PC-3 (cell line): ENCODE results near the gene ERFL. TPM values are rescaled to one million over a fixed set of nuclear protein-coding genes. Genes with fewer than 3 reads are reported as not detected.

ENCODE experiments used
- ATAC-seq: fragments of 200-7000 bp; cut with Tn5 transposase; 2 replicates; pipeline ENCODE4 v1.9.1; 2020; ENCODE audit warnings: mild to moderate bottlenecking, moderate library complexity
- BruUV-seq: library from RNA; stranded (reverse); fragments of 400-500 nt; replicated peaks from 2 replicates; lab custom pipeline; 2021; lab: Mats Ljungman, UMichigan
- CTCF ChIA-PET: fragments of 300-600 bp; sonication (Branson Sonifier 250); formaldehyde crosslinking; loops from one replicate; lab custom pipeline; 2022; ENCODE audit warnings: antibody characterized with exemption; lab: Charles Lee
- POLR2A ChIA-PET: fragments of 300-600 bp; sonication (Branson Sonifier 250); formaldehyde crosslinking; loops from one replicate; lab custom pipeline; 2022; ENCODE audit warnings: antibody characterized with exemption; ENCODE audit not compliant: unreplicated experiment; lab: Charles Lee
- DNase-seq: peaks from one replicate; pipeline ENCODE4 v3.0.0-alpha.2; 2015
- H2AFZ ChIP-seq: fragments of 300-600 bp; sonication (generic); 2 replicates; pipeline ENCODE4 v1.6.0; 2016; ENCODE audit warnings: antibody characterized with exemption, low read length
- H3F3A ChIP-seq: fragments of 300-600 bp; sonication (generic); one replicate; pipeline ENCODE4 v1.6.0; 2017; ENCODE audit warnings: antibody characterized with exemption, low read length, control low read depth, mild to moderate bottlenecking; ENCODE audit not compliant: unreplicated experiment
- H3K27ac ChIP-seq: fragments of 300-600 bp; sonication (generic); 2 replicates; pipeline ENCODE4 v1.5.1; 2016; ENCODE audit warnings: mild to moderate bottlenecking, low read length
- H3K27me3 ChIP-seq: fragments of 300-600 bp; sonication (generic); 2 replicates; pipeline ENCODE4 v1.6.1; 2016; ENCODE audit warnings: low read length, mixed read lengths
- H3K36me3 ChIP-seq: fragments of 300-600 bp; sonication (generic); 2 replicates; pipeline ENCODE4 v1.6.1; 2016; ENCODE audit warnings: low read depth, mixed run types, low read length, mixed read lengths
- H3K4me1 ChIP-seq: fragments of 300-600 bp; sonication (generic); 2 replicates; pipeline ENCODE4 v1.5.1; 2016; ENCODE audit warnings: low read length; ENCODE audit not compliant: insufficient read depth
- H3K4me2 ChIP-seq: fragments of 300-600 bp; sonication (generic); 2 replicates; pipeline ENCODE4 v1.6.0; 2016; ENCODE audit warnings: low read length
- H3K4me3 ChIP-seq: fragments of 300-600 bp; sonication (generic); 2 replicates; pipeline ENCODE4 v1.5.1; 2016; ENCODE audit warnings: mild to moderate bottlenecking, low read length, mixed read lengths
- H3K79me2 ChIP-seq: fragments of 300-600 bp; sonication (generic); 2 replicates; pipeline ENCODE4 v1.6.1; 2017; ENCODE audit warnings: low read length, mixed read lengths
- H3K9ac ChIP-seq: fragments of 300-600 bp; sonication (generic); 2 replicates; pipeline ENCODE4 v1.6.0; 2016; ENCODE audit warnings: mild to moderate bottlenecking, low read length
- H3K9me2 ChIP-seq: fragments of 300-600 bp; sonication (generic); replicated peaks from 2 replicates; pipeline ENCODE4 v1.6.1; 2016; ENCODE audit warnings: mixed run types, low read length, mixed read lengths
- H3K9me3 ChIP-seq: fragments of 300-600 bp; sonication (generic); 2 replicates; pipeline ENCODE4 v1.6.1; 2016; ENCODE audit warnings: low read length, mixed read lengths
- H4K20me1 ChIP-seq: fragments of 300-600 bp; sonication (generic); 2 replicates; pipeline ENCODE4 v1.6.1; 2016; ENCODE audit warnings: low read length, mixed read lengths
- EZH2 ChIP-seq: fragments of 300-600 bp; sonication (generic); IDR thresholded peaks from one replicate; pipeline ENCODE4 v1.6.1; 2017; ENCODE audit warnings: antibody characterized with exemption, mild to moderate bottlenecking, low read length; ENCODE audit not compliant: unreplicated experiment
- EZH2phosphoT487 ChIP-seq: fragments of 300-600 bp; sonication (generic); IDR thresholded peaks from 2 replicates; pipeline ENCODE4 v1.6.1; 2018; ENCODE audit warnings: mild to moderate bottlenecking, antibody characterized with exemption, low read length, borderline replicate concordance
- intact Hi-C: fragments of 100-400 bp; cut with micrococcal nuclease; formaldehyde crosslinking; loops from 2 replicates; pipeline ENCODE4 v1.9.0; 2023
- total RNA-seq: library from RNA; depleted of rRNA; stranded (reverse); fragments of >200 nt; gene quantifications from 2 replicates; pipeline ENCODE4 v1.2.3, GENCODE V29; 2014
- TF ChIP-seq, protein P1 (sequence below): fragments of 300-600 bp; sonication (generic); conservative IDR thresholded peaks from 2 replicates; pipeline ENCODE4 v1.5.1; 2017; ENCODE audit warnings: antibody characterized with exemption, low read depth, mild to moderate bottlenecking, low read length

The ERFL gene
- total RNA-seq, 1 experiment from 2014 or later = 0.11 TPM

DNA sequence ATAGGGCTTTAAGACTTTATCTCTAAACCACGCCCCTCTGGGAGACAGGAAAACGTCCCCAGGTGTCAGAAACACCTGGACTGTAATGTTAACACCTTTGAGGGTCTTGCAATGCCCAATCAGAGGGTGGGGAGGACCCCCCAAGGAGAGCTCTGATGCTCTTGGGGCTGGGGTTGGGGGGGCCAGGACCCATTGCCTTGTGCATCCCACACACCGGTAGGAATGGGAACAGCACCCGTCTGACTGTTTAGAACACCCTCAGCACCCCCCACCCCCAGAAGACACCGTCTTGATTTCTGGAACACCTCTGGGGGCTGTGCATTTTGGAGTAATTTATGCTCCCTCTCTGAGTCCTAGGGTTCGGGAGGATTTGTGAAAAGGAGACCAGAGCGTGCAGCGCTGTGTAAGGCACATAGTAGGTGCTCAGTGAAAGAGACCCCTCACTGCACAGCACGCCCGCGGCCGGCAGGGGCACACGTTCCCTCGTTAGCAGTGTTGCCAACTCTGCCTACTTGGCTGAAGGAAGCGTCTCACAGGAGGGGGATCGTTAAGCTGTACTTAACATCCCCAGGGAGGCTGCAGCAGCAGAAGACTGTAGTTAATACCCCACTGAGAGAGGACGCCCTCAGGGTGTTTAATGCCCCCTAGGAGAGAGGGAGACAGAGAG, 2.8 kb upstream of the ERFL start:
- no peak overlapping the region for H3K9ac ChIP-seq
- H3K9me2 ChIP-seq = no peaks in the 10 kb centered on the region
- DNase-seq (no peak), ATAC-seq (no peak)
- no peaks in the 10 kb centered on the region for H3K79me2 ChIP-seq
- H3K4me2 ChIP-seq = no peak overlapping the region
- H3F3A ChIP-seq = no peaks in the 10 kb centered on the region
- intact Hi-C loops = no loop called here
- ChIA-PET POLR2A (no interaction called here), CTCF (interaction anchor here (1.3 kb wide), 1 partner anchor 44 kb away, joined by 4 read pairs; no protein-coding TSS in a partner anchor)
- H4K20me1 ChIP-seq = no peaks in the 10 kb centered on the region
- H3K36me3 ChIP-seq = no peaks in the 10 kb centered on the region
- no peaks in the 10 kb centered on the region for H3K9me3 ChIP-seq
- 0 out of 2 replicates have a peak, but pooled peaks cover 9% of the 10 kb centered on the region for H3K27me3 ChIP-seq
- BruUV-seq = no TSS peak
- no peak overlapping the region for H2AFZ ChIP-seq
- peaks cover 7% of the 10 kb centered on the region; the same call in 1 of the 2 replicates for H3K4me1 ChIP-seq
- TF ChIP-seq EZH2 = no peak
- TF ChIP-seq, protein P1, sequence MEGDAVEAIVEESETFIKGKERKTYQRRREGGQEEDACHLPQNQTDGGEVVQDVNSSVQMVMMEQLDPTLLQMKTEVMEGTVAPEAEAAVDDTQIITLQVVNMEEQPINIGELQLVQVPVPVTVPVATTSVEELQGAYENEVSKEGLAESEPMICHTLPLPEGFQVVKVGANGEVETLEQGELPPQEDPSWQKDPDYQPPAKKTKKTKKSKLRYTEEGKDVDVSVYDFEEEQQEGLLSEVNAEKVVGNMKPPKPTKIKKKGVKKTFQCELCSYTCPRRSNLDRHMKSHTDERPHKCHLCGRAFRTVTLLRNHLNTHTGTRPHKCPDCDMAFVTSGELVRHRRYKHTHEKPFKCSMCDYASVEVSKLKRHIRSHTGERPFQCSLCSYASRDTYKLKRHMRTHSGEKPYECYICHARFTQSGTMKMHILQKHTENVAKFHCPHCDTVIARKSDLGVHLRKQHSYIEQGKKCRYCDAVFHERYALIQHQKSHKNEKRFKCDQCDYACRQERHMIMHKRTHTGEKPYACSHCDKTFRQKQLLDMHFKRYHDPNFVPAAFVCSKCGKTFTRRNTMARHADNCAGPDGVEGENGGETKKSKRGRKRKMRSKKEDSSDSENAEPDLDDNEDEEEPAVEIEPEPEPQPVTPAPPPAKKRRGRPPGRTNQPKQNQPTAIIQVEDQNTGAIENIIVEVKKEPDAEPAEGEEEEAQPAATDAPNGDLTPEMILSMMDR = no peak
- no peak overlapping the region for H3K4me3 ChIP-seq
- H3K27ac ChIP-seq = no peak overlapping the region

DNA sequence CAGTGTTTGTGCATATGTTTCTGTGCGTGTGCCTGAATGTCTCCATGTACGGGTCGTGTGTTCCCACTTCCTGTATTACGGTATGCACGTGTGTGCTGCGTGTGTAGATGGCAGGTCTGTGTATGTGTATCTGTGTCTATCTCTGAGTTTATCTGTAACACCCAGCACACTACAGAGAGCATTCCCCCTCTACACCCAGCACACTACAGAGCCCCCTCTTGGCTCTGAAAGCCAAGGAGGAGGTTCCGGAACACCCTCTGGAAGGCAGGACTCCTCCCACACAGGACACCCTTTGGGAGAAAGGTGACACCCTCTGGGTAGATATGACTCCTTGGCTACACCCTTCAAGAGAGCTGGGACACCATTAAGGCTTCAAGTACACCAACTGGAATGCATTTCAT, 2.1 kb upstream of the ERFL start:
- intact Hi-C loops = no loop called here
- CTCF ChIA-PET = interaction anchor here (1.3 kb wide), 1 partner anchor 43 kb away, joined by 4 read pairs; no protein-coding TSS in a partner anchor

More for the DNA sequence above, 2.1 kb upstream of the ERFL start:
- Histone ChIP-seq H4K20me1 (no peaks in the 10 kb centered on the region), H3K4me3 (no peak overlapping the region), H3K27ac (no peak overlapping the region), H3K9ac (no peak overlapping the region), H3K36me3 (no peaks in the 10 kb centered on the region), H3K27me3 (0 out of 2 replicates have a peak, but pooled peaks cover 9% of the 10 kb centered on the region), H3K4me1 (peaks cover 6% of the 10 kb centered on the region; the same call in 1 of the 2 replicates), H3K9me3 (no peaks in the 10 kb centered on the region), H2AFZ (no peak overlapping the region), H3K79me2 (no peaks in the 10 kb centered on the region), H3K9me2 (no peaks in the 10 kb centered on the region), H3F3A (no peaks in the 10 kb centered on the region), H3K4me2 (no peak overlapping the region)
- ATAC-seq (no peak), DNase-seq (no peak)
- TF ChIP-seq EZH2 = no peak
- no peak for TF ChIP-seq EZH2phosphoT487
- TF ChIP-seq, protein P1 = no peak
- BruUV-seq = no TSS peak
- POLR2A ChIA-PET = no interaction called here
